Esophagus squamous epithelium (tissue), 5 donors: ENCODE measurements around the gene SIL1. TPM values are rescaled to one million over a fixed set of nuclear protein-coding genes. Genes with fewer than 3 reads are reported as not detected.

Experiments used
- DNase-seq: peaks from one replicate; lab custom pipeline; 2025; lab: John Stamatoyannopoulos, UW
- H3K27ac ChIP-seq, 4 donors: fragments of 200-600 bp; sonication (generic); one replicate each; pipeline ENCODE4 v1.5.1; 2016 to 2019; ENCODE audit warnings: mild to moderate bottlenecking in 1 of 4
- H3K27me3 ChIP-seq, 4 donors: fragments of 200-600 bp; sonication (generic); 1 replicate in 3 of 4; 2 replicates in 1 of 4; pipeline versions ENCODE4 v1.5.1 to v1.6.0; 2017 to 2021; ENCODE audit warnings: antibody characterized with exemption in 1 of 4
- H3K36me3 ChIP-seq, 3 donors: fragments of 200-600 bp; sonication (generic); one replicate each; pipeline ENCODE4 v1.5.1; 2016 to 2019
- H3K4me1 ChIP-seq, 3 donors: fragments of 200-600 bp; sonication (generic); one replicate each; pipeline ENCODE4 v1.5.1; 2017 to 2019
- H3K4me3 ChIP-seq, 4 donors: fragments of 200-600 bp; sonication (generic); 1 replicate in 3 of 4; 2 replicates in 1 of 4; pipeline ENCODE4 v1.5.1; 2016 to 2019; ENCODE audit warnings: mild to moderate bottlenecking in 2 of 4, moderate library complexity in 1 of 4
- H3K9me3 ChIP-seq, 3 donors: fragments of 200-600 bp; sonication (generic); one replicate each; pipeline ENCODE4 v1.5.1; 2016 to 2019
- CTCF ChIP-seq, 6 experiments: fragments of 450-650 bp in 4 of 6; fragments of 200-600 bp in 2 of 6; sonication (generic) in 2 of 6; IDR thresholded peaks; one replicate each; pipeline ENCODE4 v1.5.1; 2016 to 2019; ENCODE audit warnings: antibody characterized with exemption in 6 of 6, mild to moderate bottlenecking in 4 of 6, moderate library complexity in 4 of 6
- POLR2A ChIP-seq, 4 donors: fragments of 450-650 bp; IDR thresholded peaks; one replicate each; pipeline ENCODE4 v1.6.1; 2017; ENCODE audit warnings: antibody characterized with exemption in 4 of 4, mild to moderate bottlenecking in 4 of 4, moderate library complexity in 3 of 4
- WGBS, 2 donors: methylation state at CpG; one replicate each; pipeline ENCODE4 v1.1.5; 2018; 5-methylcytosine and 5-hydroxymethylcytosine counted together
- intact Hi-C: fragments of 100-400 bp; cut with DNase I; formaldehyde crosslinking; loops from one replicate; pipeline ENCODE4 v1.15.0; 2022
- total RNA-seq, 4 donors: library from RNA; depleted of rRNA; stranded (reverse); fragments of >200 nt; gene quantifications; one replicate each; pipeline ENCODE4 v1.1.0, GENCODE V29; 2016
- donor health status: DM: yes; HTN: yes; CAD: no.

Gene SIL1
- total RNA-seq, 4 donors from 2014 or later: 18.0 to 34.6 (median 18.3) TPM

DNA sequence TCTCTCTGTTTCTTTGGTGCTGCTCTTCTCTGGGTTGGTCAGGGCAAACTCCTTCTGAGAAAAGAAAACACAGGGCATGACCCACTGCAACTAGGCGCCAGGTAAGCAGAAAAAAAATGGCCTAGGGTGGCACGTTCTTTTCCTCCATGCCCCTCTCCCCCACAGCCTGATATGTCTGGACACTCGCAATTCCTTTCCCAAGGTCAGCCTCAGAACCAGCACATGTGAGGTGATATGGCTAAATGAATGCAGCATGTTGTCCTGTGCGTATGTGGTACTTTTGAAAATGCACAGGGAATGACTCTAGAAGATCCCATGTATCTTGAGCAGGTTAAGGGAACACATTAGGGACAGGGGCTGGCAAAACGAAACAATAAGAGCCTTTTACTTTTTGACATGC lies 77.0 kb downstream of the SIL1 start:
- 82 to 84% methylated on average over 5 of the region's 5 CpGs for WGBS, 2 donors
- intact Hi-C loops: no loop called here
- no peak for TF ChIP-seq CTCF (IDR thresholded peaks at IDR 0.05)
- no peak for TF ChIP-seq POLR2A (IDR thresholded peaks at IDR 0.05)
- H3K4me1 ChIP-seq: no peaks in the 10 kb centered on the region
- no peak for DNase-seq
- no peak overlapping the region for H3K27ac ChIP-seq
- H3K4me3 ChIP-seq: no peak overlapping the region
- peaks cover 5 to 90% (median 7%) of the 10 kb centered on the region in 3 donors for H3K36me3 ChIP-seq
- no peaks in the 10 kb centered on the region for H3K27me3 ChIP-seq
- H3K9me3 ChIP-seq: no peaks in the 10 kb centered on the region

DNA sequence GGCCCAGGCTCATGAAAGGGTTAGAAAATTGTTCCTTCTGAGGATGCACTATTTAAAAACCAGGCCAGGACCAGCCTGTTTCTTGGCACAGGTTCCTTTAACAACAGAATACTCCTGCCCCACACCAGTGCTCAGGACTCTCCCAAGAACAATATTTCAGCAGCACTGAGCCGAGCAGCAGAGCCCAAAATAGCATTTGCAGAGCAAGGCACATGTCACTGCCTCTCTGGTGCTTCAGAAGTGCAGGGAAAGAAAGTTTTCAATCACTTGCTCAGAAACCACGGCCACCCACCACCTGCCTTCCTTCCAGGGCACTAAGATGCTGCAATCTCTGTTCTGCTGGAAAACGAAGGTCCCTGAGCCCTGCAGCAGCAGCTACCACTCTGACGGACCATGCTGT lies 77.6 kb downstream of the SIL1 start:
- intact Hi-C loops: no loop called here
- DNase-seq: no peak
- no peaks in the 10 kb centered on the region for H3K27me3 ChIP-seq
- 93 to 100% methylated on average over 3 to 4 of the region's 4 CpGs for WGBS, 2 donors
- H3K9me3 ChIP-seq: no peaks in the 10 kb centered on the region
- H3K4me3 ChIP-seq: no peak overlapping the region
- no peak for TF ChIP-seq POLR2A (IDR thresholded peaks at IDR 0.05)
- TF ChIP-seq CTCF (IDR thresholded peaks at IDR 0.05): no peak
- no peak overlapping the region for H3K27ac ChIP-seq
- H3K36me3 ChIP-seq: peaks cover 5 to 84% (median 7%) of the 10 kb centered on the region in 3 donors
- H3K4me1 ChIP-seq: no peaks in the 10 kb centered on the region

DNA sequence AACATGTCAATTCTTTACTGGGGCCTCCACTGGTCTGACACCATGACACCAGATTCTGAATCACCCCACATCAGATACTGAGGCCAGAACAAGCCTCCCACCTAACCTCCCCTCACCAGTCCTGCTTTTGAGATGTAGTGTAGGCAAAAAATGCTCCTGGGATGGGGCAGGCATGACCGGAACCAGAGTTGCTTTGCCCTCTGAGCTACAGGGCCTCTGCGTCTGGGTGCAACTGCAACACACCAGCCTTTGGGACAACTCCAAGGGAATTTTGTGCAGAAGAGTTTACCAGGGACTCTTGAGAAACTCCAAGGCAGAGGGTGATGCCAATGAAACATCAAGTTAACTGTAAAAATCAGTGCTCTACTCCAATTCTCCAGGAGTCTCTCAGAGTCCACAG lies 79.4 kb downstream of the SIL1 start:
- WGBS, 2 donors: 94 to 100% methylated on average over 2 of the region's 2 CpGs
- no peak overlapping the region for H3K4me3 ChIP-seq
- H3K4me1 ChIP-seq: no peaks in the 10 kb centered on the region
- no peak for TF ChIP-seq CTCF (IDR thresholded peaks at IDR 0.05)
- TF ChIP-seq POLR2A (IDR thresholded peaks at IDR 0.05): no peak
- intact Hi-C loops: no loop called here
- no peaks in the 10 kb centered on the region for H3K27me3 ChIP-seq
- H3K36me3 ChIP-seq: peaks cover 5 to 74% (median 7%) of the 10 kb centered on the region in 3 donors
- no peaks in the 10 kb centered on the region for H3K9me3 ChIP-seq
- DNase-seq: no peak
- H3K27ac ChIP-seq: no peak overlapping the region

DNA sequence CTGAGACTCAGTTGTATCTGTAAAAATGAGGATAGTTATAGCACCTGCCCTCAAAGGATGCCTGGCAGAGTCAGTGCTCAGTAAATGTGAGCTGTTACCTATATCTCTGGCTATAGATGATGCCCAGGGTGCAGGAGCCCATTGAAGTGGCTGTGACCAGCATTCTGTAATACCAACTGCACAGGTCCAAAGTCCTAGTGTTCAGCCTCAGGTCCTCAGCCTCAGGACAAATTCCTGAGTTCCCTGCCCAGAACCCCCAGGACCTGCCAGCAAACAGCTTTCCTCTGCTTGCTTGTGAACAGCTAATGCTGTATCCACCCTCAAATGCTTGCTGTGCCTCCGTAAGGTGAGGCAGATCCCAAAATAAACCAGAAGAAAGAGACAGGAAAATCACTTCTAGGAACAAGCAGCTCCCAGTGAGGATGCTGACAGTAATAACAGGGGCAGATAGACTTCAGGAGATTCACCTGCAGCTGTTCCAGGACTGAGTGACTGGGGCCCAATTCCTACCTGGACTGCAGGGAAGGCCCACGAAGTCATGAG lies 80.8 kb downstream of the SIL1 start:
- Histone ChIP-seq H3K36me3 (peaks cover 5 to 63% (median 7%) of the 10 kb centered on the region in 3 donors), H3K27me3 (no peaks in the 10 kb centered on the region), H3K9me3 (no peaks in the 10 kb centered on the region), H3K4me3 (no peak overlapping the region), H3K4me1 (no peaks in the 10 kb centered on the region), H3K27ac (no peak overlapping the region)
- 40 to 86% methylated on average over 1 of the region's 2 CpGs for WGBS, 2 donors
- TF ChIP-seq CTCF (IDR thresholded peaks at IDR 0.05) (no peak), POLR2A (IDR thresholded peaks at IDR 0.05) (no peak)
- no peak for DNase-seq
- intact Hi-C loops: no loop called here

DNA sequence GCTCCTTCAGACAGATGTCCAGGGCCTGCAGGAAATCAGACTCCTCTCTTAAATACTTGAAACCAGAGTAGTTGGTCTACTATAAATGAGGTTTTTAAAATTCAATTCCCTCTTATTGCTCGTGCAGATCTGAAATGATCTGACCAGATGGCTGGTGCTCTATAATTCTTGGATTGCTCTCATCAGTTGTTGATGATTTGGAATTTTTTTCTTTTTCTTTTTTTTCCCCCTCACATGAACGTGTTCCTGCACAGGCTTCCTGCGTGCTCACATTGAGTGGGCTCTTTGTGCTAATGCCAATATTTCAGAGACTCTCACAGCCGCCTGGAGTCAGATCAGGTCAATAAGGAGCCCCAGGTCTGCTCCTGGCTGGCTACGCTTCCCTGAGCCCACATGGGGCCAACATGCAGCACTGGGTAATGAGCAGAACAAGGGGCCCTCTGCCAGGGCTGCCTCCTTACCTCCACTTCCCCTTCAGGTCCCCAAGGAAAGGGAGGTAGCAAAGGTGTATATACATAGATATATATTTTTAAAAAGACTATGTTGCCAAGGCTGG lies 82.0 kb downstream of the SIL1 start:
- 85 to 93% methylated on average over 5 of the region's 5 CpGs for WGBS, 2 donors
- Histone ChIP-seq H3K4me1 (no peaks in the 10 kb centered on the region), H3K9me3 (no peaks in the 10 kb centered on the region), H3K4me3 (no peak overlapping the region), H3K27me3 (no peaks in the 10 kb centered on the region), H3K36me3 (peaks cover 5 to 50% (median 7%) of the 10 kb centered on the region in 3 donors), H3K27ac (no peak overlapping the region)
- DNase-seq: no peak
- intact Hi-C loops: no loop called here
- no peak for TF ChIP-seq POLR2A (IDR thresholded peaks at IDR 0.05)
- no peak for TF ChIP-seq CTCF (IDR thresholded peaks at IDR 0.05)
